ENCODE measurements around the gene TLE4. TPM values are rescaled to one million over a fixed set of nuclear protein-coding genes. Genes with fewer than 3 reads are reported as not detected.
"Not testable (repeated sequence)": the region's sequence is repeated elsewhere in the genome, so short reads cannot be mapped to it uniquely, and the experiment has no call there.

The TLE4 gene
- total RNA-seq, 1 donor from 2014 or later: 10.8 TPM

DNA sequence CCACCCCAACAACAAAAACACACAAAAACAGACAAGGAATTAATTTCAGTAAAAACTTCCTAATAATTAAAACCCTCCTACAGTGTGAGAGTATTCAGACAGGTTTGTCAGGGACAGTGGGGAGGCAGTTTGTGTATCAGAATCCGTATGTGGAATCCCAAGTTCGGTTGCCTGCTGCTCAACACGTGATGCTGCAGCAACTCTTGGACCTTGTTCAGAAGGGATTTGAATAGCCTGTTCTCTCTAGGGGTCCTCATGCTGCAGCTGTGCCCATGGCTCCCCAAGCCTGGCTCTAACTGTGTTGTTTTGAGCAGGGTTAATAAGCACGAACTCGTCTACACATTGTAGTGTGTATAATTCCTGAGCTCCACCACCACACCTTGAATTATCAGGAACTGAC is 28.7 kb downstream of the TLE4 start:
- H3K4me3 ChIP-seq (ENCODE audit: low read depth, low read length): no peak overlapping the region
- DNase-seq (ENCODE audit: low read depth): no peak
- H3K36me3 ChIP-seq (ENCODE audit: control insufficient read depth, insufficient read depth, low read length): peaks cover 2% of the 10 kb centered on the region
- peak; percentile 18 for FAIRE-seq
- TF ChIP-seq CTCF (IDR thresholded peaks at IDR 0.05; ENCODE audit: insufficient read depth, low read length, severe bottlenecking): no peak
- no peaks in the 10 kb centered on the region for H3K27me3 ChIP-seq (ENCODE audit: control insufficient read depth, insufficient read depth, low read length)

GRCh38 chr9:79603222-79603920 is 31.6 kb downstream of the TLE4 start:
- no peak for TF ChIP-seq CTCF (IDR thresholded peaks at IDR 0.05; ENCODE audit: insufficient read depth, low read length, severe bottlenecking)
- no peak overlapping the region for H3K4me3 ChIP-seq (ENCODE audit: low read depth, low read length)
- no peak for FAIRE-seq
- no peak for DNase-seq (ENCODE audit: low read depth)
- peaks cover 2% of the 10 kb centered on the region for H3K36me3 ChIP-seq (ENCODE audit: control insufficient read depth, insufficient read depth, low read length)
- H3K27me3 ChIP-seq (ENCODE audit: control insufficient read depth, insufficient read depth, low read length): no peaks in the 10 kb centered on the region

DNA sequence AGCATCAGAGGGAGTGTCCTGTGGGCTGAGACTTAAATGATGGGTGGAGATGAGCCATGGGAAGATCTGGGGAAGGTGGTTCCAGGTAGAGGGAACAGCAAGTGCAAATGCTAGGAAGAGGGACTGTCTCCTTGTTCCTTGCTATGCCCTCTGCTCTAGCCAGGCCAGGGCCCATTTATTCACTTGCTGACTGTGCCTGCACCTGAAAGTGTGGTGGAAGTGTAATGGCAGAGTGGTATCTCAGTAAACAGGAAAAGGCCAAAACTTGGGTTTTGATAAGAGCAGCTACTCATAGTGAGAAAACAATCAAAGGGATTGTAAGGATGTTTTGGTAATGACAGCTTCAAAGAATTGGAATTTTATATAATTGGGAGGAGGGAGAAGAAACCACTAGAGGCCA is 32.4 kb downstream of the TLE4 start:
- FAIRE-seq: no peak

DNA sequence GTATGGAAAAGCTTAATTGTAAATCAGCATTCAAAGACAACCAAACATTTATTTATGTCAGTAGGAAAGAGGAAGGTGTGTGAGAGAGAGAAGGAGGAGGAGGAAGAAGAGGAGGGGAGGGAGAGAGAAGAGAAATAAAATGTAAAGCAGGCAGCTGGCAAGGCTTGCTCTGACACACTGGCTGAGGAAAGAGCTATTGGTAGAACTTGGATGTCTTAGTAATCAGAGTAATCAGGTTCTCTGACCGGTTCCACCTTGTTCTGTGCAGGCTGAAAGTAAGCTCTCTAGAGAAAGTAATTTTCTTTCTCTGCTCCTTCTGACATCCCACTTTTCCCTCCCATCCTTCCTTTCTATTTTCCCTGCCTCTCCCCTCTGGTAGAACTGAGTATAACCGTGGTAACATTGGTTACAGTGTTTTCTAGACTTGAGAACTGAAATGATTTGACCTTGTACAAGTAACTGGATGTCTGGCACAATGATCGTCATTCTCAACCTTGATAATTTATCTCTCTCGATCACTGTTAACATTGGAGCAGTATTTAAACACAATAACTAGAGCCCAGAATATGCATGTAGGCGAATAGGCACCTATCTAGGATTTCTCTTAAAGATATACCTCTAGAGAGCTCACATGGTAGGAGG is 33.3 kb downstream of the TLE4 start:
- Histone ChIP-seq H3K27me3 (ENCODE audit: control insufficient read depth, insufficient read depth, low read length) (no peaks in the 10 kb centered on the region), H3K36me3 (ENCODE audit: control insufficient read depth, insufficient read depth, low read length) (peaks cover 2% of the 10 kb centered on the region), H3K4me3 (ENCODE audit: low read depth, low read length) (no peak overlapping the region)
- DNase-seq (ENCODE audit: low read depth) (no peak), FAIRE-seq (no peak)
- TF ChIP-seq CTCF (IDR thresholded peaks at IDR 0.05; ENCODE audit: insufficient read depth, low read length, severe bottlenecking): no peak

More for the DNA sequence above, 32.4 kb downstream of the TLE4 start:
- peaks cover 2% of the 10 kb centered on the region for H3K36me3 ChIP-seq (ENCODE audit: control insufficient read depth, insufficient read depth, low read length)
- no peaks in the 10 kb centered on the region for H3K27me3 ChIP-seq (ENCODE audit: control insufficient read depth, insufficient read depth, low read length)
- no peak overlapping the region for H3K4me3 ChIP-seq (ENCODE audit: low read depth, low read length)
- DNase-seq (ENCODE audit: low read depth): no peak
- no peak for TF ChIP-seq CTCF (IDR thresholded peaks at IDR 0.05; ENCODE audit: insufficient read depth, low read length, severe bottlenecking)

GRCh38 chr9:79606529-79606928 is 34.8 kb downstream of the TLE4 start:
- not testable (repeated sequence) for DNase-seq (ENCODE audit: low read depth); FAIRE-seq; H3K36me3 ChIP-seq (ENCODE audit: control insufficient read depth, insufficient read depth, low read length); H3K27me3 ChIP-seq (ENCODE audit: control insufficient read depth, insufficient read depth, low read length); H3K4me3 ChIP-seq (ENCODE audit: low read depth, low read length)

GRCh38 chr9:79609468-79610018 is 37.8 kb downstream of the TLE4 start:
- FAIRE-seq (no peak), DNase-seq (ENCODE audit: low read depth) (no peak)
- H3K4me3 ChIP-seq (ENCODE audit: low read depth, low read length): no peak overlapping the region
- TF ChIP-seq CTCF (IDR thresholded peaks at IDR 0.05; ENCODE audit: insufficient read depth, low read length, severe bottlenecking): no peak
- H3K27me3 ChIP-seq (ENCODE audit: control insufficient read depth, insufficient read depth, low read length): no peaks in the 10 kb centered on the region
- H3K36me3 ChIP-seq (ENCODE audit: control insufficient read depth, insufficient read depth, low read length): no peaks in the 10 kb centered on the region

Measured in bronchial epithelial cell (primary cell).